Stimulated activated CD4-positive, alpha-beta T cell treated with anti-CD3 and anti-CD28 coated beads, Interleukin-1b, Interleukin-23, amount 100 ng/mL, for 48 hours (primary cell): ENCODE measurements around the gene SLC35A2.
A peak's percentile ranks its signal among the peaks of the same experiment; 100 is the strongest.

Source experiments
- DNase-seq: peaks from one replicate; pipeline ENCODE4 v3.0.0-alpha.2; 2020

Gene SLC35A2

DNA sequence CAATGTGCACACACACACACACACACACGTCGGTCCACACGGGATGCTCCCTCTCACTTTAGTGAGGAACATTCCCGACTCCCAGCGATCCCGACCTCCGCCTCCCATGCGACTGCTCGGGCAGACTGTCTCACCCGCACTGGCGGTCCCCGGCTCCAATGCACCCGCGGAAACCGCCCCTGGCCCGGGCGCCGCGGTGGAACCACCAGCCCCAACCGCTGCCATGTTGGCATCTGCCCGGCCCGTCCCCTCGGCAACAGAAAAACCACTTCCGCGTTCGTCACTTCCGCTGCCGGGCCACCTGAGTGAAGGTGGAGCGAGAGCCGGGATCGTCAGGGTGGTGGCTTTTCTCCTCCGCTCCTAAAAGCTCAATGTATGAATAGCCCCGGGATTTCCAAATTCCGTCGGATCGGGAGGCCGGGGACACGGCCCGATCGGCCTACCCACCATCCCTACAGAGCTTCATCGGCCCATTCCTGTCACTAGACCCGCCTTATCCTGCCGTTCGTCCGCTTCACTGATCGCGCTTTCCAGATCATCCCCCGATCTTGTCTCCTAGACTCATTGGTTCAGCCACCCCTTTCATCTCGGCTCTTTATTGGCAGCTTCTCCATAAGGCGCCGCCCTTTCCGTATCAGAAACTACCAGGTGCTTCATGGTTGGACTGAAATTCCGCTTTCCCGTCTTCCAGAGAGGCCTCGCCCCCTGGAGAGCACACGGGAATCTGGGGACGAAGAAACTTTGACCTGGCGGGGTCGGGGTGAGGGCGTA, at the start of gene SLC35A2:
Gene SLC35A2 (minus strand): TSS at position 235 of the 771 bp plus-strand sequence. CDS start 10 bp downstream, at position 225.
- peak; percentile 89 for DNase-seq

- no peak for DNase-seq
Observed at GRCh38 chrX:48960291-48960690, 48.8 kb upstream of the SLC35A2 start.

DNA sequence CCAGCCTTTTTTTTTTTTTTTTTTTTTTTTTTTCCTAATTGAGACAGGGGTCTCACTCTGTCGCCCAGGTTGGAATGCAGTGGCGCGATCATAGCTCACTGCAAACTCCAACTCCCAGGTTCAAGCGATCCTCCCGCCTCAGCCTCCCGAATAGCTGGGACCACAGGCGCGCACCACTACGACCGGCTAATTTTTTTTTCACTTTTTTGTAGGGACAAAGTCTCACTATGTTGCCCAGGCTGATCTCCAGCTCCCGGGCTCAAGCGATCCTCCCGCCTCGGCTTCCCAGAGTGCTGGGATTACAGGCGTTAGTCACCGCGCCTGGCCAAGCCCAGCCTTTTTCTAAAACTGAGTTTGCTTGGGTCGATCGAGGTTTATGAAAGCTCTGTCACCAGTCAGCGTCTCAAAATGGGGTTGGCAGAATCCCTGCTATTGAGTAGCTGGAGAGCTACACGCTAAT, 47.2 kb upstream of the SLC35A2 start:
- DNase-seq, result peak; percentile 30

GRCh38 chrX:48957827-48958634, 46.6 kb upstream of the SLC35A2 start:
- peak; percentile 95 for DNase-seq

- peak; percentile 78 for DNase-seq
Observed at GRCh38 chrX:48957477-48957826, 46.0 kb upstream of the SLC35A2 start, which contains the start of gene OTUD5. Gene OTUD5, minus strand, starts transcription at chrX:48957607. Its CDS starts 37 bp downstream, at chrX:48957570.

GRCh38 chrX:48956728-48957414, 45.4 kb upstream of the SLC35A2 start:
- peak; percentile 62 for DNase-seq

DNA sequence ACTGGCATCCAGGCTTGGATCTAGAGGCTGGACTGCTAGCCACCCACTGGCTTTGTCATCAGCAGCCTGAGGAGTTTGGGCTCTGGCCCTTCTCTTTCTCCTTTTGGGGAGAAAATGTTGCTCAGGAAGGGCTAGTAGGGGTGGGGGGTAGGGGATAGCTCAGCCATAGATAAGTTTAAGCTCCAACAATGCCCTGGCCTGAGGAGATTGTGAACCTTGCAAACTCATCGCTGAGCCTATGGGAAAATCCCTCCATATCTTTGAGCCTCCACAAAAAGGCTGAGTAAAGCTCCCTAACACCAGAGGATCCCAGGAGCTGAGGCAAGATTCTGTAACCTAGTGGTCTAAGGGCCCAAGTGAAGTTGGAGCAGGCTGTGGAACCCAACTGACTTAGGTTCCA, 37.1 kb upstream of the SLC35A2 start:
- no peak for DNase-seq

- no peak for DNase-seq
Observed at GRCh38 chrX:48945517-48946348, 34.3 kb upstream of the SLC35A2 start.

GRCh38 chrX:48942895-48943294, 31.4 kb upstream of the SLC35A2 start:
- DNase-seq, result no peak

DNA sequence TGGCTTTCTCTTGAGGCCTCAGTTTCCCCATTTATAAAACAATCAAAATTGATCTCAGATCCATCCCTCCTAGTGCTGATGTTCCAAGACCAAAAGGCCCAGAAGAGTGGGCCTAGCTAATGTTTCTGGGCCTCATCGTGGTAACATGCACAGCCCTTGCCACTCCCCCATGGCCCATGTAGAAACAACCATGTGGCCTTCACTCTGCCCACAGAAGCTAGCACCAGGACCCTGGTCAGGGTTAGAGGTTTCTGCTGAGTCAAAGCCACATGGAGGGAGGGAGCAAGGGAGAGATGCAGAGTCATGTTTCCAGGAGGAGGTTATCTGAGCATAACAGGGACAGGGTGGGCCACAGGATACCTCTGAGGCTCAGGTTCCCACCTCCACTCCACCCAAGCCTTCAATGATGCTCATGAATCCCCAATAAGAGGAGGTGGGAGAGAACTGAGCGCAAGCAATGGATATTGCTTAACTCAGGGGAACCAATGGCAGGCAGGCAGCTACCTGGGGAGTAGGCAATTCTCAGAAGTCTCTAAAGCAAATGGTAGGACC, 29.0 kb upstream of the SLC35A2 start:
- DNase-seq, result no peak

- no peak for DNase-seq
Observed at GRCh38 chrX:48939524-48940228, 28.2 kb upstream of the SLC35A2 start.

DNA sequence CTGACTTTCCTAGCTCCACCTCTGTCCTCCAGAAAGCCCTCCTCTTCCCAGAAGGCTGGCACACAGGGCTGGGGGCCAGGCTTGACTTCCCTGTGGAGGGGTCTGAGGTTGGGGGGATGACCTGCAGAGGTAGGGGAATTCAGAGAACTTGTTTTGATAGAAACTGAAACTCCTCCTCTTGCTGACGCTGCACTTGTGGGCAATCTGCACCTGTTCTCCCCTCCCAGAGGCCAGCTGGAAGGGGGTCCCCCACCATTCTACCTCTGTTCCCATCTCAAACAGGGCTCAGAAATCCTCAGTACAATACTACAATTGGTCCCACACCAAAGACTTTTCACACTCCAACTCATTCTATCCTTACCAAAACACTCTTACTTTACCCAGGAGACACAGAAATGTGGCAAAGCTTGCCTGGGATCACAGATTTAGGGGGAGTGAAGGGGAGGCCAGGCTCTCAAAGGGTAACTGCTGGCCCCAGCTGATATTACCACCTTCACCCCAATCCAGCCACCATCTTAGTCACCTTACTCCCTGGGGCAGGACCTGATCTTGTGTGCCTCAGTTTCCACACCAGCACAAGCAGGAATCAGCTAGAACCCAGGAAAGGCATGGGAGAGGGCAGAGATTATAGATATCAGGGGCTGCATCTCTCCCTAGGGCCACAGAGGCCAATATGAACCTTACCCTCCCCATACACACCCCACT, 27.4 kb upstream of the SLC35A2 start:
- DNase-seq, result peak; percentile 86

GRCh38 chrX:48937054-48937907, 25.8 kb upstream of the SLC35A2 start:
- peak; percentile 93 for DNase-seq

GRCh38 chrX:48936429-48937053, 25.1 kb upstream of the SLC35A2 start:
- no peak for DNase-seq

GRCh38 chrX:48935301-48935670, 23.8 kb upstream of the SLC35A2 start:
- no peak for DNase-seq

DNA sequence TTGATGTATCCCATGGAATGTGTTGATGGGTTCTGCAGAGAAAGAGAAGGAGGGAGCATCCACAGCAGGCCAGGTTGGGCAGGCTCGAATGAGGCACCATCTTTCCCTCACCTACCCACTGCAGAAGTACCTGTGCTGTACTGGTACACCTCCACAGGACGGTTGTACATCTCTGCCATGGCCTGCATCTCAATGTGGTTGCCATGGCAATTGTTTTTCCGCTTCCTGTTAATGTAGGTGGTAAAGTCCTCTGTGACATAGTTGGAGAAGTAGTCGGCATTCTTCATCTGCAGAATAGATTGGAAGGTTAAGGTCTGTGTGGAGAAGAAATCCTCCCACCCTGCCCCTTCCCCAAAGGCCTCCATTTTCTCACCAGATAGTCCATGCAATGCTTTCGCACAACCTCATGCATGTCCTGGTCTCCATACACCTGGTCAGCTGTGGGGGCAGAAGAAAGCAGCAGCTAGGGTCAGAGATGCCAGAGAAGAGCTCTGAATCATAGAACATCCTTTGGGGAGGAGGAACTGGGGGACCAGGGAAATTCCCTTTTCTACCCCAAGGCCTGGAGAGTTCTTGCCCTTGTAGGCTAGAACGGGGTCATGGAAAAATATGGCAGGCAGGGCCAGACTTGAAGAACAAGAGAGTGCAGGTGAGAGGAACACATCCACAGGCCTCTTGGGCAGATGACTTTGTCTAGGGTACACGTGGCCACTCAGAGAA, 23.3 kb upstream of the SLC35A2 start:
- DNase-seq, result no peak

DNA sequence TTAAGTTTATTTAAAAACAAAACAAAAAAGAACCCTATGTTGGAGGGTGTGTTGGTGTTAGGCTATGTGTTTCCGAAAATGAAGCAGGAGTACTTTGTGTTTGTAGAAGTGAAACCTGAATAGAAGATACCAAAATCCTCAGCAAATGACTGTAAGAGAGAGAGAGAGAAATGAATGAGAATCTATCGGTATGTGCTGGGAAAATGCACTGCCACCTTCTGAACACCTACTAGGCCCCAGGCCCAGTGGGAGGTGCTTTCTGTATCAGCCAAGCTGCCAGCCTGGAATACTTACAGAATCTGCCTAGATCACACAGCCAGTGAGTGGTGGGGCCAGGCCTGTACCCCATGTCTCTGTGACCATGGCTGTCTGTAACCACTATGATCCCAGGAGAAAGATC, 22.3 kb upstream of the SLC35A2 start:
- DNase-seq, result no peak

GRCh38 chrX:48927736-48928382, 16.4 kb upstream of the SLC35A2 start:
- no peak for DNase-seq
